HepG2 (cell line): ENCODE data around the gene RPL35. TPM values are rescaled to one million over a fixed set of nuclear protein-coding genes. Genes with fewer than 3 reads are reported as not detected.

Experiments used
- ATAC-seq: fragments of 200-7000 bp; cut with Tn5 transposase; 3 replicates; pipeline ENCODE4 v1.9.1; 2020; ENCODE audit warnings: mild to moderate bottlenecking, moderate library complexity
- BruUV-seq: library from RNA; stranded (reverse); fragments of 400-500 nt; replicated peaks from 2 replicates; lab custom pipeline; 2021; lab: Mats Ljungman, UMichigan
- CTCF ChIA-PET: fragments of 300-600 bp; formaldehyde crosslinking; extraction: SDS; loops from one replicate; lab custom pipeline; 2021; ENCODE audit warnings: low total read pairs, inconsistent platforms, low intra/inter-chr PET ratio; lab: Yijun Ruan, JAX
- POLR2A ChIA-PET: fragments of 350-600 bp; sonication (Branson Sonifier 250); formaldehyde crosslinking; loops from one replicate; lab custom pipeline; 2020; ENCODE audit warnings: antibody characterized with exemption, inconsistent platforms; lab: Yijun Ruan, JAX
- DNase-seq: peaks from one replicate; pipeline ENCODE4 v3.0.0-alpha.2; 2015; ENCODE audit warnings: low spot score
- FAIRE-seq: peaks from 3 replicates; lab custom pipeline; 2011; peaks lifted over from hg19 to GRCh38; lab: Jason Lieb, UNC
- H2AFZ ChIP-seq: one replicate; pipeline ENCODE4 v1.6.1; 2011; ENCODE audit warnings: low read length, inconsistent platforms
- H3K27ac ChIP-seq: fragments of 300-600 bp; 3 replicates; pipeline ENCODE4 v1.8.0; 2011; ENCODE audit warnings: mixed run types, mild to moderate bottlenecking, mixed read lengths, low read length, inconsistent platforms; ENCODE audit not compliant: insufficient read depth; ENCODE audit errors: extremely low read length
- H3K27me3 ChIP-seq, 2 experiments: fragments of 200-600 bp in 1 of 2; 2 replicates in 1 of 2; 3 replicates in 1 of 2; pipeline versions ENCODE4 v1.6.0 to v1.8.0; 2011; ENCODE audit warnings: low read length in 2 of 2, mild to moderate bottlenecking in 2 of 2, moderate library complexity in 2 of 2, inconsistent platforms in 1 of 2; ENCODE audit not compliant: insufficient read depth in 2 of 2, control insufficient read depth in 1 of 2
- H3K36me3 ChIP-seq, 2 experiments: fragments of 200-600 bp in 1 of 2; replicated peaks in 1 of 2; 2 replicates in 1 of 2; 3 replicates in 1 of 2; pipeline versions ENCODE4 v1.5.1 to v1.8.0; 2011; ENCODE audit warnings: low read length in 2 of 2, inconsistent platforms in 1 of 2; ENCODE audit not compliant: insufficient read depth in 2 of 2, control insufficient read depth in 1 of 2
- H3K4me1 ChIP-seq: 2 replicates; pipeline ENCODE4 v1.5.1; 2012; ENCODE audit warnings: low read length, inconsistent platforms; ENCODE audit not compliant: insufficient read depth
- H3K4me2 ChIP-seq: 2 replicates; pipeline ENCODE4 v1.6.0; 2011; ENCODE audit warnings: low read depth, low read length, inconsistent platforms
- H3K4me3 ChIP-seq, 3 experiments: fragments of 200-600 bp in 1 of 3; sonication (generic), shearing (Covaris generic) in 1 of 3; replicated peaks in 1 of 3; 2 replicates each; pipeline ENCODE4 v1.5.1; 2011 to 2016; ENCODE audit warnings: low read length in 3 of 3, inconsistent platforms in 2 of 3, low read depth in 2 of 3, mild to moderate bottlenecking in 2 of 3, control low read depth in 1 of 3, mixed read lengths in 1 of 3; ENCODE audit not compliant: insufficient read depth in 1 of 3
- H3K79me2 ChIP-seq: one replicate; pipeline ENCODE4 v1.6.1; 2011; ENCODE audit warnings: low read length, inconsistent platforms; ENCODE audit not compliant: insufficient read depth
- H3K9ac ChIP-seq: 2 replicates; pipeline ENCODE4 v1.6.0; 2011; ENCODE audit warnings: mild to moderate bottlenecking, low read depth, low read length, inconsistent platforms; ENCODE audit not compliant: insufficient read depth
- H3K9me3 ChIP-seq: 2 replicates; pipeline ENCODE4 v1.5.1; 2012; ENCODE audit warnings: mild to moderate bottlenecking, low read length
- H4K20me1 ChIP-seq: 2 replicates; pipeline ENCODE4 v1.6.0; 2011; ENCODE audit warnings: inconsistent platforms, mild to moderate bottlenecking, low read length, moderate library complexity; ENCODE audit not compliant: insufficient read depth
- TSC22D2 ChIP-seq: sonication (generic); formaldehyde crosslinking; IDR thresholded peaks from 2 replicates; pipeline ENCODE4 v1.5.1; 2020; ENCODE audit warnings: missing genetic modification reagents, mild to moderate bottlenecking, borderline replicate concordance
- ZNF691 ChIP-seq: sonication (generic); formaldehyde crosslinking; IDR thresholded peaks from 2 replicates; pipeline ENCODE4 v1.4.0; 2020; ENCODE audit warnings: missing genetic modification reagents, low read depth, mild to moderate bottlenecking, borderline replicate concordance
- WGBS: methylation state at CpG from one replicate; pipeline ENCODE4 v1.1.6; 2017; ENCODE audit warnings: low lambda C conversion rate; 5-methylcytosine and 5-hydroxymethylcytosine counted together
- in situ Hi-C: cut with HindIII; loops from 2 replicates; pipeline ENCODE4 v1.10.0; 2017; ENCODE audit warnings: low pct_unique_long_range_greater_than_20kb; ENCODE audit not compliant: extremely low pct_ligation_motif_present
- intact Hi-C: fragments of 100-400 bp; cut with micrococcal nuclease; formaldehyde crosslinking; loops from one replicate; pipeline ENCODE4 v1.10.0; 2022; ENCODE audit not compliant: unreplicated experiment
- polyA plus RNA-seq, 8 experiments: library from polyadenylated mRNA; depleted of rRNA in 3 of 8; stranded (reverse) in 7 of 8; unstranded in 1 of 8; fragments of >200 nt; fragmentation: Illumina TruSeq in 4 of 8; extraction: Trizol in 4 of 8; gene quantifications; 2 replicates each; pipeline versions ENCODE4 v1.2.1 to v1.2.3, GENCODE V29; 2011 to 2016; ENCODE audit warnings: low read depth in 4 of 8, missing spikeins in 1 of 8, mixed read lengths in 1 of 8; ENCODE audit not compliant: insufficient read depth in 1 of 8
- total RNA-seq, 5 experiments: library from RNA; depleted of rRNA; stranded (reverse); fragments of >200 nt; fragmentation: Illumina TruSeq; extraction: Trizol; gene quantifications; 2 replicates each; pipeline ENCODE4 v1.2.3, GENCODE V29; 2016; ENCODE audit warnings: low read depth in 1 of 5

RPL35 gene
- total and polyA plus RNA-seq, 2 of the 13 experiments (the other 11 are each of a cell fraction or from before 2014, with no cell fraction given), result 2,153 to 2,935 TPM

- Histone ChIP-seq H3K4me3 (no peak overlapping the region), H3K4me1 (peaks cover 56% of the 10 kb centered on the region), H2AFZ (no peak overlapping the region), H3K27ac (no peak overlapping the region), H3K9ac (no peak overlapping the region), H3K36me3 (no peaks in the 10 kb centered on the region), H3K4me2 (no peak overlapping the region), H3K9me3 (no peaks in the 10 kb centered on the region), H3K79me2 (no peaks in the 10 kb centered on the region), H4K20me1 (no peaks in the 10 kb centered on the region), H3K27me3 (no peaks in the 10 kb centered on the region; a peak in 2 of 5 replicates)
- no TSS peak for BruUV-seq
- intact Hi-C loops (no loop called here), in situ Hi-C loops (loop anchor here (10.0 kb wide), 1 partner anchor 49 kb away; no protein-coding TSS in a partner anchor)
- FAIRE-seq, result no peak
- POLR2A ChIA-PET, result no interaction called here
- CTCF ChIA-PET, result no interaction called here
- TF ChIP-seq ZNF691 (CRISPR knock-in tag), result no peak
- no peak for ATAC-seq
- DNase-seq, result no peak
- 35% methylated on average over 10 of the region's 11 CpGs for whole genome bisulfite sequencing
Observed at GRCh38 chr9:124843456-124844034, 18.2 kb downstream of the RPL35 start.

- CTCF ChIA-PET, result interaction anchor here (1.2 to 2.8 kb wide), 4 partner anchors 8 to 69 kb away, joined by 3 to 16 read pairs (median 10); partner anchors contain the start of gene WDR38
- peak overlapping the region; percentile 70; the same call in 1 of the 2 replicates for H3K4me2 ChIP-seq
- BruUV-seq, result no TSS peak
- no peaks in the 10 kb centered on the region for H3K79me2 ChIP-seq
- in situ Hi-C loops (loop anchor here (10.0 kb wide), 1 partner anchor 46 kb away; no protein-coding TSS in a partner anchor), intact Hi-C loops (no loop called here)
- H4K20me1 ChIP-seq, result no peaks in the 10 kb centered on the region
- peak overlapping the region in 1 of 3 experiments; percentile 60; a peak in 1 of 6 replicates for H3K4me3 ChIP-seq
- FAIRE-seq (no peak), ATAC-seq (no peak), DNase-seq (no peak)
- no peak overlapping the region for H2AFZ ChIP-seq
- 32% methylated on average over 13 of the region's 14 CpGs for WGBS
- no peaks in the 10 kb centered on the region; a peak in 1 of 5 replicates for H3K27me3 ChIP-seq
- H3K9me3 ChIP-seq, result no peaks in the 10 kb centered on the region
- no peak overlapping the region for H3K27ac ChIP-seq
- POLR2A ChIA-PET, result interaction anchor here (0.9 to 2.0 kb wide), 3 partner anchors 10 to 21 kb away, joined by 3 to 5 read pairs (median 4); partner anchors contain the start of genes ARPC5L and RPL35
- peaks cover 39% of the 10 kb centered on the region for H3K4me1 ChIP-seq
- TF ChIP-seq TSC22D2, result no peak
- no peaks in the 10 kb centered on the region for H3K36me3 ChIP-seq
- H3K9ac ChIP-seq, result no peak overlapping the region
Observed at GRCh38 chr9:124841075-124841821, 20.5 kb downstream of the RPL35 start.
